DND-41 (cell line): ENCODE measurements around the gene KLLN.
"Not testable (repeated sequence)": the region's sequence is repeated elsewhere in the genome, so short reads cannot be mapped to it uniquely, and the experiment has no call there.

Experiments used
- ATAC-seq: fragments of 200-7000 bp; cut with Tn5 transposase; 3 replicates; pipeline ENCODE4 v1.9.1; 2021; ENCODE audit warnings: low read depth; ENCODE audit not compliant: insufficient read depth
- DNase-seq: peaks from one replicate; pipeline ENCODE4 v3.0.0-alpha.2; 2020
- H2AFZ ChIP-seq: 2 replicates; pipeline ENCODE4 v1.6.0; 2012; ENCODE audit warnings: low read depth, low read length
- H3K27ac ChIP-seq: 2 replicates; pipeline ENCODE4 v1.5.1; 2012; ENCODE audit warnings: low read length, inconsistent platforms
- H3K27me3 ChIP-seq: fragments of 200-600 bp; sonication (generic); 2 replicates; pipeline ENCODE4 v1.6.0; 2012; ENCODE audit warnings: low read length, mild to moderate bottlenecking, inconsistent platforms; ENCODE audit not compliant: insufficient read depth, poor library complexity
- H3K36me3 ChIP-seq: 2 replicates; pipeline ENCODE4 v1.5.1; 2012; ENCODE audit warnings: low read length, inconsistent platforms; ENCODE audit not compliant: insufficient read depth
- H3K4me1 ChIP-seq: 2 replicates; pipeline ENCODE4 v1.5.1; 2012; ENCODE audit warnings: mild to moderate bottlenecking, low read length; ENCODE audit not compliant: insufficient read depth
- H3K4me2 ChIP-seq: 2 replicates; pipeline ENCODE4 v1.6.0; 2012; ENCODE audit warnings: mild to moderate bottlenecking, moderate library complexity, low read length, inconsistent platforms; ENCODE audit not compliant: insufficient read depth
- H3K4me3 ChIP-seq, 2 experiments: fragments of 200-600 bp in 1 of 2; shearing (Covaris generic) in 1 of 2; 2 replicates each; pipeline ENCODE4 v1.5.1; 2012 to 2016; ENCODE audit warnings: inconsistent platforms in 2 of 2, low read length in 2 of 2, mild to moderate bottlenecking in 2 of 2, low read depth in 1 of 2, moderate library complexity in 1 of 2
- H3K79me2 ChIP-seq: 2 replicates; pipeline ENCODE4 v1.6.0; 2012; ENCODE audit warnings: low read length, inconsistent platforms; ENCODE audit not compliant: insufficient read depth
- H3K9ac ChIP-seq: 2 replicates; pipeline ENCODE4 v1.6.0; 2012; ENCODE audit warnings: low read depth, mild to moderate bottlenecking, inconsistent platforms, low read length, moderate library complexity
- H3K9me3 ChIP-seq: 2 replicates; pipeline ENCODE4 v1.5.1; 2012; ENCODE audit warnings: low read length, moderate library complexity, mild to moderate bottlenecking, inconsistent platforms; ENCODE audit not compliant: insufficient read depth, severe bottlenecking
- H4K20me1 ChIP-seq: 2 replicates; pipeline ENCODE4 v1.6.0; 2012; ENCODE audit warnings: low read length; ENCODE audit not compliant: insufficient read depth
- CTCF ChIP-seq: IDR thresholded peaks from 2 replicates; pipeline ENCODE4 v1.5.1; 2012; ENCODE audit warnings: borderline replicate concordance, low read length, moderate library complexity, mild to moderate bottlenecking; ENCODE audit not compliant: poor library complexity, severe bottlenecking; ENCODE audit errors: extremely low read depth
- EZH2 ChIP-seq: IDR thresholded peaks from 3 replicates; pipeline ENCODE4 v1.6.1; 2012; ENCODE audit warnings: borderline replicate concordance, low read depth, mild to moderate bottlenecking, moderate library complexity, low read length, inconsistent platforms; ENCODE audit not compliant: severe bottlenecking

The KLLN gene

GRCh38 chr10:87863053-87863943 lies at the start of gene KLLN, which contains the start of gene PTEN:
Gene KLLN (minus strand): TSS chr10:87863533. CDS start chr10:87862487, 1,046 bp downstream.
Gene PTEN (plus strand): TSS chr10:87863625. CDS start chr10:87864470, 845 bp downstream.
- Histone ChIP-seq H2AFZ (peak within 1 kb of the TSS; percentile 83), H3K4me2 (peak within 1 kb of the TSS; percentile 89), H3K9ac (peak within 1 kb of the TSS; percentile 82), H3K9me3 (no peaks in the 10 kb centered on the region), H3K4me3 (peak within 1 kb of the TSS; percentile 58 to 73), H3K27me3 (no peaks in the 10 kb centered on the region), H3K79me2 (peaks cover 67% of the 10 kb centered on the region), H3K27ac (peak within 1 kb of the TSS; percentile 97), H4K20me1 (peaks cover 39% of the 10 kb centered on the region; the same call in 1 of the 2 replicates), H3K36me3 (peaks cover 28% of the 10 kb centered on the region), H3K4me1 (peaks cover 29% of the 10 kb centered on the region)
- peak; percentile 77 for ATAC-seq
- DNase-seq = peak; percentile 97
- TF ChIP-seq EZH2 (no peak), CTCF (no peak)

GRCh38 chr10:87903396-87903795 lies 40.1 kb upstream of the KLLN start:
- peak; percentile 37; the same call in 1 of the 3 replicates for ATAC-seq
- Histone ChIP-seq H4K20me1 (peaks cover 35% of the 10 kb centered on the region), H3K79me2 (peaks cover 93% of the 10 kb centered on the region), H3K36me3 (peaks cover 61% of the 10 kb centered on the region)
- not testable (repeated sequence) for H3K27me3 ChIP-seq, H3K27ac ChIP-seq, H3K9me3 ChIP-seq, H3K9ac ChIP-seq, H3K4me2 ChIP-seq, DNase-seq, H2AFZ ChIP-seq, H3K4me1 ChIP-seq, H3K4me3 ChIP-seq

- H3K9ac ChIP-seq, H2AFZ ChIP-seq, H3K27ac ChIP-seq, ATAC-seq, H3K9me3 ChIP-seq, H3K4me1 ChIP-seq, H3K4me2 ChIP-seq, H3K27me3 ChIP-seq, DNase-seq, H3K4me3 ChIP-seq: not testable (repeated sequence)
- Histone ChIP-seq H4K20me1 (peaks cover 13% of the 10 kb centered on the region; the same call in 1 of the 2 replicates), H3K79me2 (peaks cover 93% of the 10 kb centered on the region), H3K36me3 (peaks cover 61% of the 10 kb centered on the region)
Observed at GRCh38 chr10:87897957-87898356, 34.6 kb upstream of the KLLN start.

- DNase-seq = no peak
- Histone ChIP-seq H3K4me1 (0 out of 2 replicates have a peak, but pooled peaks cover 3% of the 10 kb centered on the region), H3K9me3 (peaks cover 6% of the 10 kb centered on the region), H3K9ac (no peak overlapping the region), H3K27ac (no peak overlapping the region), H3K27me3 (no peaks in the 10 kb centered on the region), H3K4me2 (no peak overlapping the region), H3K79me2 (peaks cover 94% of the 10 kb centered on the region), H3K4me3 (no peak overlapping the region), H2AFZ (no peak overlapping the region), H4K20me1 (peaks cover 20% of the 10 kb centered on the region), H3K36me3 (peaks cover 67% of the 10 kb centered on the region)
- ATAC-seq = no peak
- no peak for TF ChIP-seq CTCF
- no peak for TF ChIP-seq EZH2
Observed at GRCh38 chr10:87896216-87896615, 32.9 kb upstream of the KLLN start.
